GM12891 (cell line): ENCODE measurements around the gene FAM161A.
"Not testable (repeated sequence)": the region's sequence is repeated elsewhere in the genome, so short reads cannot be mapped to it uniquely, and the experiment has no call there.

Source experiments
- POLR2A ChIP-seq: IDR thresholded peaks from 2 replicates; pipeline ENCODE4 v1.6.1; 2011; ENCODE audit warnings: low read depth, low read length, control low read depth
- POLR2AphosphoS5 ChIP-seq: IDR thresholded peaks from 2 replicates; pipeline ENCODE4 v1.6.1; 2011; ENCODE audit warnings: low read depth, low read length, control low read depth
- POU2F2 ChIP-seq: IDR thresholded peaks from 2 replicates; pipeline ENCODE4 v1.6.1; 2011; ENCODE audit warnings: low read depth, mild to moderate bottlenecking, control low read depth, low read length, moderate library complexity
- TAF1 ChIP-seq: IDR thresholded peaks from 2 replicates; pipeline ENCODE4 v1.6.1; 2011; ENCODE audit warnings: low read depth, low read length, control low read depth

DNA sequence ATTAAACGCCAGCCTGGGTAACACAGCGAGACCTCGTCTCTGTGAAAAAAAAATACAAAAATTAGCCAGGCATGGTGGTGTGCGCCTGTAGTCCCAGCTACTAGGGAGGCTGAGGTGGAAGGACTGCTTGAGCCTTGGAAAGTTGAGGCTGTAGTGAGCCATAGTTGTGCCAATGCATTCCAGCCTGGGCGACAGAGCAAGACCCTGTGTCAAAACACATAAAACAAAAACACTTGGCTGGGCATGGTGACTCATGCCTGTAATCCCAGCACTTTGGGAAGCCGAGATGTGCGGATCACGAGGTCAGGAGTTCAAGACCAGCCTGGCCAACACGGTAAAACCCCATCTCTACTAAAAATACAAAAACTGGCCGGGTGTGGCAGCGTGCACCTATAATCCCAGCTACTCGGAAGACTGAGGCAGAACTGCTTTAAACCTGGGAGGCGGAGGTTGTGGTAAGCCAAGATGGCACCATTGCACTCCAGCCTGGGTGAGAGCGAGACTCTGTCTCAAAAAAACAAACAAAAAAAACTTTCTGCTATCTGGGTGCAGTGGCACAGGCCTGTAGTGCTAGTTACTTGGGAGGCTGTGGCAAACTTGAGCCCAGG lies 12.7 kb upstream of the FAM161A start:
- not testable (repeated sequence) for TF ChIP-seq POLR2A, POLR2AphosphoS5, TAF1, POU2F2
